Astrocyte (in vitro differentiated cells and primary cell): ENCODE results near the gene KCNQ1OT1. TPM values are rescaled to one million over a fixed set of nuclear protein-coding genes. Genes with fewer than 3 reads are reported as not detected.

ENCODE experiments used
- DNase-seq: peaks from one replicate; pipeline ENCODE4 v3.0.0-alpha.2; 2010; ENCODE audit warnings: low read depth
- FAIRE-seq: peaks from 2 replicates; lab custom pipeline; 2011; peaks lifted over from hg19 to GRCh38; lab: Jason Lieb, UNC
- H2AFZ ChIP-seq: 2 replicates; pipeline ENCODE4 v1.6.0; 2012; ENCODE audit warnings: low read depth, low read length, inconsistent platforms
- H3K27ac ChIP-seq: 2 replicates; pipeline ENCODE4 v1.5.1; 2011; ENCODE audit warnings: low read depth, low read length, inconsistent platforms
- H3K27me3 ChIP-seq: 2 replicates; pipeline ENCODE4 v1.6.0; 2011; ENCODE audit warnings: low read length, inconsistent platforms; ENCODE audit not compliant: insufficient read depth
- H3K36me3 ChIP-seq: 2 replicates; pipeline ENCODE4 v1.5.1; 2011; ENCODE audit warnings: low read length, inconsistent platforms; ENCODE audit not compliant: insufficient read depth
- H3K4me1 ChIP-seq: 2 replicates; pipeline ENCODE4 v1.5.1; 2011; ENCODE audit warnings: low read length, inconsistent platforms; ENCODE audit not compliant: insufficient read depth
- H3K4me2 ChIP-seq: 2 replicates; pipeline ENCODE4 v1.6.0; 2012; ENCODE audit warnings: low read length, inconsistent platforms
- H3K4me3 ChIP-seq: 2 replicates; pipeline ENCODE4 v1.5.1; 2011; ENCODE audit warnings: low read depth, mild to moderate bottlenecking, low read length, inconsistent platforms; ENCODE audit not compliant: insufficient read depth
- H3K79me2 ChIP-seq: 2 replicates; pipeline ENCODE4 v1.6.0; 2012; ENCODE audit warnings: mild to moderate bottlenecking, low read length, inconsistent platforms; ENCODE audit not compliant: insufficient read depth
- H3K9ac ChIP-seq: 2 replicates; pipeline ENCODE4 v1.6.0; 2012; ENCODE audit warnings: mild to moderate bottlenecking, low read length, inconsistent platforms
- H3K9me3 ChIP-seq: 2 replicates; pipeline ENCODE4 v1.5.1; 2012; ENCODE audit warnings: low read depth, mild to moderate bottlenecking, low read length, inconsistent platforms; ENCODE audit not compliant: insufficient read depth
- H4K20me1 ChIP-seq: 2 replicates; pipeline ENCODE4 v1.6.0; 2012; ENCODE audit warnings: low read length, inconsistent platforms; ENCODE audit not compliant: insufficient read depth
- H3K27ac Mint-ChIP-seq: one replicate; pipeline ENCODE4 v1.8.0; 2021; ENCODE audit warnings: mild to moderate bottlenecking, mixed read lengths; ENCODE audit not compliant: unreplicated experiment
- H3K27me3 Mint-ChIP-seq: one replicate; pipeline ENCODE4 v1.8.0; 2021; ENCODE audit warnings: low read depth, mixed read lengths; ENCODE audit not compliant: unreplicated experiment
- H3K36me3 Mint-ChIP-seq: one replicate; pipeline ENCODE4 v1.8.0; 2021; ENCODE audit warnings: low read depth, mixed read lengths; ENCODE audit not compliant: unreplicated experiment
- H3K4me1 Mint-ChIP-seq: one replicate; pipeline ENCODE4 v1.8.0; 2021; ENCODE audit warnings: low read depth, mixed read lengths; ENCODE audit not compliant: unreplicated experiment
- H3K4me3 Mint-ChIP-seq: one replicate; pipeline ENCODE4 v1.8.0; 2021; ENCODE audit warnings: mild to moderate bottlenecking, moderate library complexity, mixed read lengths; ENCODE audit not compliant: unreplicated experiment
- H3K9me3 Mint-ChIP-seq: one replicate; pipeline ENCODE4 v1.8.0; 2021; ENCODE audit warnings: mild to moderate bottlenecking, mixed read lengths; ENCODE audit not compliant: unreplicated experiment
- CTCF ChIP-seq: IDR thresholded peaks from 2 replicates; pipeline ENCODE4 v1.5.1; 2011; ENCODE audit warnings: low read depth, mild to moderate bottlenecking, inconsistent platforms, low read length, moderate library complexity; ENCODE audit not compliant: insufficient read depth
- EZH2 ChIP-seq: IDR thresholded peaks from 2 replicates; pipeline ENCODE4 v1.6.1; 2012; ENCODE audit warnings: mild to moderate bottlenecking, low read length, inconsistent platforms; ENCODE audit not compliant: insufficient read depth
- total RNA-seq: library from RNA; stranded (reverse); gene quantifications from 2 replicates; pipeline ENCODE4 v1.2.1, GENCODE V29; 2021

The KCNQ1OT1 gene
- total RNA-seq, 1 donor from 2014 or later: 2.5 TPM

- FAIRE-seq: no peak
- H3K27me3 Mint-ChIP-seq: peaks cover 19% of the 10 kb centered on the region
Observed at GRCh38 chr11:2743427-2744110, 43.8 kb upstream of the KCNQ1OT1 start.

GRCh38 chr11:2742611-2743426, 43.0 kb upstream of the KCNQ1OT1 start:
- Mint-ChIP-seq H3K27ac (no peak overlapping the region), H3K4me3 (peak overlapping the region; percentile 34), H3K27me3 (peaks cover 19% of the 10 kb centered on the region), H3K9me3 (peaks cover 2% of the 10 kb centered on the region), H3K4me1 (peaks cover 15% of the 10 kb centered on the region), H3K36me3 (peaks cover 2% of the 10 kb centered on the region)
- H3K4me3 ChIP-seq: no peak overlapping the region
- TF ChIP-seq CTCF: no peak
- TF ChIP-seq EZH2: no peak
- H3K36me3 ChIP-seq: no peaks in the 10 kb centered on the region
- no peak overlapping the region for H2AFZ ChIP-seq
- no peak overlapping the region for H3K27ac ChIP-seq
- no peaks in the 10 kb centered on the region for H3K9me3 ChIP-seq
- no peak overlapping the region for H3K4me2 ChIP-seq
- DNase-seq (no peak), FAIRE-seq (no peak)
- no peak overlapping the region for H3K9ac ChIP-seq
- H3K4me1 ChIP-seq: peaks cover 14% of the 10 kb centered on the region
- no peaks in the 10 kb centered on the region for H3K79me2 ChIP-seq
- peaks cover 3% of the 10 kb centered on the region for H3K27me3 ChIP-seq
- no peaks in the 10 kb centered on the region for H4K20me1 ChIP-seq

More at GRCh38 chr11:2743427-2744110, 43.8 kb upstream of the KCNQ1OT1 start:
- no peak overlapping the region for H3K4me3 Mint-ChIP-seq
- Histone ChIP-seq H2AFZ (no peak overlapping the region), H3K79me2 (no peaks in the 10 kb centered on the region), H3K36me3 (no peaks in the 10 kb centered on the region), H3K27ac (no peak overlapping the region), H3K4me2 (no peak overlapping the region), H4K20me1 (no peaks in the 10 kb centered on the region), H3K9me3 (no peaks in the 10 kb centered on the region), H3K4me1 (peaks cover 14% of the 10 kb centered on the region), H3K27me3 (peaks cover 3% of the 10 kb centered on the region), H3K4me3 (no peak overlapping the region), H3K9ac (no peak overlapping the region)
- TF ChIP-seq EZH2: no peak
- TF ChIP-seq CTCF: no peak
- H3K4me1 Mint-ChIP-seq: peaks cover 13% of the 10 kb centered on the region
- peaks cover 2% of the 10 kb centered on the region for H3K36me3 Mint-ChIP-seq
- no peak for DNase-seq
- H3K9me3 Mint-ChIP-seq: peaks cover 2% of the 10 kb centered on the region
- no peak overlapping the region for H3K27ac Mint-ChIP-seq
